Testis (tissue), 2 donors: ENCODE data around the gene SH3RF2.

Experiments used
- POLR2A ChIP-seq: fragments of 450-650 bp; IDR thresholded peaks from one replicate; pipeline ENCODE4 v1.6.1; 2017; ENCODE audit warnings: antibody characterized with exemption, mild to moderate bottlenecking, moderate library complexity
- TF ChIP-seq, protein P1 (sequence below), 3 experiments: fragments of 450-650 bp in 2 of 3; fragments of 200-600 bp in 1 of 3; sonication (generic) in 1 of 3; IDR thresholded peaks; one replicate each; pipeline ENCODE4 v1.5.1; 2016 to 2019; ENCODE audit warnings: antibody characterized with exemption in 3 of 3, mild to moderate bottlenecking in 2 of 3, moderate library complexity in 1 of 3

DNA sequence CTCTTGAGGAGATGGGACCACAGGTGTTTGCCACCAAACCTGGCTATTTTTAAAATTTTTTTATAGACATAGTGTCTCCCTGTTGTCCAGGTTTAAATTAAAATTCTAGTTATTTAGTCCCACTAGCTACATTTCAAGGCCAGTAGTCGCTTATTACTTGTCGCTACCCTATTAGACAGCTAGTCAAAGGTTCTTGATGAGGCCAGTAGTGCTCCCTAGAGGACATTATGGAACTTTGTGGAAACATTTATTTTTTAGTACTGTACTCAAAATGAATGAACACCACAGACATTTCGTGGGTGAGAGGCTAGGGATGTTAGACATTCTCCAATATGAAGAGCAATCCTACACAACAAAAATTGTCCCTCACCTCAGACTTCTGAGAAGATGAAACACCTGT lies 49.2 kb upstream of the SH3RF2 start:
- TF ChIP-seq, protein P1, sequence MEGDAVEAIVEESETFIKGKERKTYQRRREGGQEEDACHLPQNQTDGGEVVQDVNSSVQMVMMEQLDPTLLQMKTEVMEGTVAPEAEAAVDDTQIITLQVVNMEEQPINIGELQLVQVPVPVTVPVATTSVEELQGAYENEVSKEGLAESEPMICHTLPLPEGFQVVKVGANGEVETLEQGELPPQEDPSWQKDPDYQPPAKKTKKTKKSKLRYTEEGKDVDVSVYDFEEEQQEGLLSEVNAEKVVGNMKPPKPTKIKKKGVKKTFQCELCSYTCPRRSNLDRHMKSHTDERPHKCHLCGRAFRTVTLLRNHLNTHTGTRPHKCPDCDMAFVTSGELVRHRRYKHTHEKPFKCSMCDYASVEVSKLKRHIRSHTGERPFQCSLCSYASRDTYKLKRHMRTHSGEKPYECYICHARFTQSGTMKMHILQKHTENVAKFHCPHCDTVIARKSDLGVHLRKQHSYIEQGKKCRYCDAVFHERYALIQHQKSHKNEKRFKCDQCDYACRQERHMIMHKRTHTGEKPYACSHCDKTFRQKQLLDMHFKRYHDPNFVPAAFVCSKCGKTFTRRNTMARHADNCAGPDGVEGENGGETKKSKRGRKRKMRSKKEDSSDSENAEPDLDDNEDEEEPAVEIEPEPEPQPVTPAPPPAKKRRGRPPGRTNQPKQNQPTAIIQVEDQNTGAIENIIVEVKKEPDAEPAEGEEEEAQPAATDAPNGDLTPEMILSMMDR (IDR thresholded peaks at IDR 0.05) = peak in 1 of 3 experiments; percentile 17
- no peak for TF ChIP-seq POLR2A
